ENCODE data around the gene C11orf42.

C11orf42 gene

DNA sequence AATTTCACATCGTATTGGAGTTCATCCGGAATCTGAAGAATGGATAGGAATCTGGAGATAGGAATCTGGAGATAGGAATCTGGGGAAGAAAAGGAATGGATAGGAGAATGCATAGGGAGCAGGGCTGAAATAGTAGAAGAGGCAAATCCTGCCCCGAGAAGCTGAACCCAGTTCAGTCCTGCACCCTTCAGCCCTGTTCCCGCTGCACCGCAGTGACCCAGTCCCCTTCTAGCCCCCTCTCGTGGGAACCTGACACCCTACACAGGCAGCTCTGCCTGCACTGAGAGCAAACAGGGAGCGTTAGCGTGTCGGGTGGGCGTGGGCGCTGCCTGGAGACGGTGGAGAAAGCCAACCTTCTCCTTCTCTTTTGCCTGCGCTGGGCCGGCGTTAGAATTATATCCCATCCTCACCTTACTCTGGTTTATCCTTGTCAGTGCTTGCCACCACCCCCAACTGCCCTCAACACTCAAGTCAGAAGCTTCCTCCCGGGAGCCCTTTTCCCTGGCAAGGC lies 53.3 kb downstream of the C11orf42 start:
- no peak for DNase-seq (ENCODE audit: low spot score)

DNA sequence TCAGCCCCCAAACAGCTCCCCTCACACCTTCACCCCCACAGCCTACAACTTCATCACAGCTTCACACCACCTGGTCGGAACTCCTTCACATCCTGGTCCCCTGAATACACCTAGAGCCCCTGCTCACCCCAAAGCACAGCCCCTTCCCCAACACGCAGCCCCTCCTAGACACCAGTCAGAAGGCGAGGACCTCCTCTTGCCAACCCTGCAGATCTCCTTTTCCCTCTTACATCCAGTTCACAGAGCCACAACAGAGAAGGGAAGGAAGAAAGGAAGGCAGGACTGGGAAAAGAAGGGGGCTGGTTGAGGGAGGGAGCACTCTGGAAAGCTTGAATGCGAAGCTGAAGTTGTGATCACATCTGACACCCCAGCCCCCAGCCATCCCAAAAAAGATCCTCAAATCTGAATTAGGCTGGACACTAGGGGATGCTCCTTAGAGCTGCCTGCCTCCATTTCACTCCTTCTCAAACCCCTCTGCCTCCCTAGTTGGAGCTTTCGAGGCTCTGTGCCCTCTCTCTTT lies 54.9 kb downstream of the C11orf42 start:
- DNase-seq (ENCODE audit: low spot score) = no peak
